CD4-positive, alpha-beta T cell (primary cell): ENCODE data around the gene CYFIP1. TPM values are rescaled to one million over a fixed set of nuclear protein-coding genes. Genes with fewer than 3 reads are reported as not detected.

ENCODE experiments used
- ATAC-seq: fragments of 200-7000 bp; cut with Tn5 transposase; one replicate; pipeline ENCODE4 v1.10.0; 2022; ENCODE audit warnings: mild to moderate bottlenecking; ENCODE audit not compliant: poor library complexity
- CTCF ChIA-PET: fragments of 350-600 bp; sonication (Branson Sonifier 250); formaldehyde crosslinking; loops from one replicate; lab custom pipeline; 2021; ENCODE audit warnings: antibody characterized with exemption, inconsistent platforms; lab: Charles Lee
- POLR2A ChIA-PET: fragments of 350-600 bp; sonication (Branson Sonifier 250); formaldehyde crosslinking; loops from one replicate; lab custom pipeline; 2021; ENCODE audit warnings: antibody characterized with exemption, inconsistent platforms; lab: Charles Lee
- DNase-seq, 14 experiments: peaks; one replicate each; pipeline ENCODE4 v3.0.0-alpha.2; 2013 to 2020; ENCODE audit warnings: mixed read lengths in 2 of 14
- H3K27ac ChIP-seq, 2 donors: one replicate each; pipeline versions ENCODE4 v1.5.1 to v1.7.0; 2013; ENCODE audit warnings: low read length in 2 of 2, low read depth in 1 of 2, mild to moderate bottlenecking in 1 of 2
- H3K27me3 ChIP-seq, 2 experiments: 1 replicate in 1 of 2; 2 replicates in 1 of 2; pipeline versions ENCODE4 v1.6.1 to v1.7.0; 2013; ENCODE audit warnings: low read length in 2 of 2, control low read depth in 1 of 2, mild to moderate bottlenecking in 1 of 2, moderate library complexity in 1 of 2; ENCODE audit not compliant: insufficient read depth in 2 of 2, control insufficient read depth in 1 of 2
- H3K36me3 ChIP-seq: one replicate; pipeline ENCODE4 v1.6.1; 2013; ENCODE audit warnings: low read length, control low read depth; ENCODE audit not compliant: insufficient read depth
- H3K4me1 ChIP-seq: one replicate; pipeline ENCODE4 v1.6.1; 2013; ENCODE audit warnings: low read length, control low read depth; ENCODE audit not compliant: insufficient read depth
- H3K4me3 ChIP-seq: one replicate; pipeline ENCODE4 v1.5.1; 2013; ENCODE audit warnings: mild to moderate bottlenecking, low read length, moderate library complexity
- H3K9me3 ChIP-seq, 2 experiments: 1 replicate in 1 of 2; 2 replicates in 1 of 2; pipeline versions ENCODE4 v1.6.1 to v1.7.0; 2013; ENCODE audit warnings: low read length in 2 of 2, mild to moderate bottlenecking in 2 of 2, control low read depth in 1 of 2, moderate library complexity in 1 of 2; ENCODE audit not compliant: control insufficient read depth in 1 of 2, insufficient read depth in 1 of 2
- H3K27ac Mint-ChIP-seq: one replicate; pipeline ENCODE4 v1.8.0; 2020; ENCODE audit warnings: mixed read lengths
- H3K27me3 Mint-ChIP-seq: one replicate; pipeline ENCODE4 v1.8.0; 2021; ENCODE audit warnings: mixed read lengths
- H3K36me3 Mint-ChIP-seq: one replicate; pipeline ENCODE4 v1.8.0; 2021; ENCODE audit warnings: low read depth, mixed read lengths
- H3K4me1 Mint-ChIP-seq: one replicate; pipeline ENCODE4 v1.8.0; 2021; ENCODE audit warnings: low read depth, mixed read lengths
- H3K4me3 Mint-ChIP-seq: one replicate; pipeline ENCODE4 v1.8.0; 2020; ENCODE audit warnings: mild to moderate bottlenecking, mixed read lengths
- H3K9me3 Mint-ChIP-seq: one replicate; pipeline ENCODE4 v1.8.0; 2020; ENCODE audit warnings: mixed read lengths
- intact Hi-C, 2 experiments: fragments of 100-400 bp; cut with DNase I in 1 of 2; cut with micrococcal nuclease in 1 of 2; formaldehyde crosslinking; loops; one replicate each; pipeline versions ENCODE4 v1.15.1 to v1.9.0; 2023 to 2025; cut with DNase I, micrococcal nuclease
- total RNA-seq, 174 experiments: library from RNA in 2 of 174; stranded (reverse) in 2 of 174; gene quantifications; one replicate each; pipeline ENCODE4 v1.2.3 and lab custom pipeline; 2021 to 2026
- TF ChIP-seq, protein P1 (sequence below): fragments of 200-600 bp; IDR thresholded peaks from one replicate; pipeline ENCODE4 v1.8.0; 2022; ENCODE audit warnings: antibody characterized with exemption, mild to moderate bottlenecking

CYFIP1 gene
- total RNA-seq, 2 experiments from 2014 or later = 3.2 to 4.4 TPM

DNA sequence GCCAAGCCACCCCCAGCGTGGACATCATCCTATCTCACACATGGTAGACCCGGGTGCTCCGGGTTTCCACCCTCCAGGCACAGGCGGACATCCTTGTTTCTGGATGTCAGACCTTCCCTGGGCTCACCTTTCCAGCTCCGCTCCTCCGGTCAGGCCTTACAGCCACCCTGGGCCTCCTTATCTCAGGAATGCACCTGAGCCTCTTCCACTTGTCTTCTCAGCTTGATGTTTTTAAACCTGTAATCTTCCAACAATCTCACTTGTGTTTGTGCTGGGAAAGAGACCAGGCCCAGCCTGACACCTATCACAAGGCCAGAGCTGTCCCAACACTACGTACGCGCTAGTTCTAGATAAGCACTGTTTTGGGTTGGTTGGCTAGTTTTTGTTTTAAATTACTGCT, 87.8 kb downstream of the CYFIP1 start:
- CTCF ChIA-PET = no interaction called here
- H3K27ac Mint-ChIP-seq = no peak overlapping the region
- TF ChIP-seq, protein P1, sequence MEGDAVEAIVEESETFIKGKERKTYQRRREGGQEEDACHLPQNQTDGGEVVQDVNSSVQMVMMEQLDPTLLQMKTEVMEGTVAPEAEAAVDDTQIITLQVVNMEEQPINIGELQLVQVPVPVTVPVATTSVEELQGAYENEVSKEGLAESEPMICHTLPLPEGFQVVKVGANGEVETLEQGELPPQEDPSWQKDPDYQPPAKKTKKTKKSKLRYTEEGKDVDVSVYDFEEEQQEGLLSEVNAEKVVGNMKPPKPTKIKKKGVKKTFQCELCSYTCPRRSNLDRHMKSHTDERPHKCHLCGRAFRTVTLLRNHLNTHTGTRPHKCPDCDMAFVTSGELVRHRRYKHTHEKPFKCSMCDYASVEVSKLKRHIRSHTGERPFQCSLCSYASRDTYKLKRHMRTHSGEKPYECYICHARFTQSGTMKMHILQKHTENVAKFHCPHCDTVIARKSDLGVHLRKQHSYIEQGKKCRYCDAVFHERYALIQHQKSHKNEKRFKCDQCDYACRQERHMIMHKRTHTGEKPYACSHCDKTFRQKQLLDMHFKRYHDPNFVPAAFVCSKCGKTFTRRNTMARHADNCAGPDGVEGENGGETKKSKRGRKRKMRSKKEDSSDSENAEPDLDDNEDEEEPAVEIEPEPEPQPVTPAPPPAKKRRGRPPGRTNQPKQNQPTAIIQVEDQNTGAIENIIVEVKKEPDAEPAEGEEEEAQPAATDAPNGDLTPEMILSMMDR = no peak
- H3K9me3 Mint-ChIP-seq = no peaks in the 10 kb centered on the region
- Histone ChIP-seq H3K27ac (no peak overlapping the region), H3K4me1 (no peaks in the 10 kb centered on the region), H3K9me3 (no peaks in the 10 kb centered on the region), H3K27me3 (no peaks in the 10 kb centered on the region), H3K4me3 (no peak overlapping the region), H3K36me3 (no peaks in the 10 kb centered on the region)
- intact Hi-C loops = no loop called here
- ATAC-seq = no peak
- no peaks in the 10 kb centered on the region for H3K27me3 Mint-ChIP-seq
- H3K4me3 Mint-ChIP-seq = no peak overlapping the region
- no peak for DNase-seq
- H3K36me3 Mint-ChIP-seq = no peaks in the 10 kb centered on the region
- POLR2A ChIA-PET = interaction anchor here (0.7 kb wide), 1 partner anchor 11 kb away, joined by 3 read pairs; no protein-coding TSS in a partner anchor
- no peaks in the 10 kb centered on the region for H3K4me1 Mint-ChIP-seq

DNA sequence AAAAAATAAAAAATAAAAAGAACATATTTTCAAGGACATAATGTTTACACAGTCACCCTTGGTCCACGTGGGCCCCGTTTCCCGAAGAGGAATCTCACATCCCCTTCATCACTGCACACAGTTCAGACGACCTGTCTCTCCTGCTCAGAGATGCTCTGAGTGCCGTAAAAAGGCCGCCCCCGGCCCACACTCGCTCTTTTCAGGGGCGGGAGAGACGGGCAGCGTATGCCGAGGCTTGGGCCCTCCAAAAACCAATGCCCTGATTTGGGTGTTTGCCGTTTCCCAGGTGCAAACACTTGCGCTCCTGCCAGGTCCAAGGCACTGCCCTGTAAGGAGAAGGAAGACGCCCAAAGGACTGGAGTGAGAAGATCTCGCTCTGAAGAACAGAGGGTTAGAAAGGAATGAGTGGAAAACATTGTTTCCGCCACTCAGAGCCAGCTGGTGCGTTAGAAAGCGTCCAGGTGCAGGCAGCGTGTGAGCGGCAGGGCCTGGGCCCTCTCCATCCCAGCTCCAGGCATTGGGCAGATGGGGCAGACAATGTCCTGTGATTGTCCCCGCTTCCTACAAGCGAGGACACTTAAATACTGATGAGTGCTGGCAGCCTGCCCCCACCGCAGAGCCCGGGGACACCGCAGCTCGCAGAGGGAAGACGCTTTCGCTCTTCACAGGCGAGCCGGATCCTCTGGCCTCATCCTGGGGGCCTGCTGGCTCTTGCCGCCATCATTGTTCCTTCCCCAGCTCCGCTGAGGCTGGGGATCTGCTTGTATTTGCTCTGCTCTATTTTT, 88.5 kb downstream of the CYFIP1 start:
- intact Hi-C loops = no loop called here
- Mint-ChIP-seq H3K4me1 (no peaks in the 10 kb centered on the region), H3K27ac (no peak overlapping the region), H3K27me3 (no peaks in the 10 kb centered on the region), H3K36me3 (no peaks in the 10 kb centered on the region), H3K9me3 (no peaks in the 10 kb centered on the region), H3K4me3 (no peak overlapping the region)
- H3K36me3 ChIP-seq = no peaks in the 10 kb centered on the region
- DNase-seq (no peak), ATAC-seq (no peak)
- no peaks in the 10 kb centered on the region for H3K9me3 ChIP-seq
- POLR2A ChIA-PET = no interaction called here
- no peak overlapping the region for H3K4me3 ChIP-seq
- CTCF ChIA-PET = no interaction called here
- TF ChIP-seq, protein P1 = no peak
- H3K27me3 ChIP-seq = no peaks in the 10 kb centered on the region
- no peak overlapping the region for H3K27ac ChIP-seq
- no peaks in the 10 kb centered on the region for H3K4me1 ChIP-seq

DNA sequence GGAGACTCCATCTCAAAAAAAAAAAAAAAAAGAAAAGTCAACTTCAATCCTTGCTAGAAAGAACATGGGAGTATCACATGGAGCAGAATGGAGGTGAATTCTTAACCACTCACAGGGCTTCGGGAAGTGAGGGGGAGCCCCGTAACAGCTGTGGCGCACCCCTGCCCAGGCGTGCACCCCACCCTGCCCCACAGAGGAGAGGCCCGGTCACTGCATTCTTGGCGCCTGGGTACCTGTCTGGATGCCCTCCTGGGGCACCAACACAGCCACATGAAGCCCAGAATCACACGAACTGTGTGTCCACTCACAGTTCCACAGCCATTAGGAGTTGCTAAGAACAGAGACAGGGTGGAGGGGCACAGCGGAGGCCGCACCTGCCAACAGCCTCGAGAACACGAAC, 89.9 kb downstream of the CYFIP1 start:
- no peaks in the 10 kb centered on the region for H3K9me3 Mint-ChIP-seq
- Histone ChIP-seq H3K27ac (no peak overlapping the region), H3K27me3 (no peaks in the 10 kb centered on the region), H3K4me3 (no peak overlapping the region), H3K4me1 (no peaks in the 10 kb centered on the region), H3K9me3 (no peaks in the 10 kb centered on the region), H3K36me3 (no peaks in the 10 kb centered on the region)
- no peaks in the 10 kb centered on the region for H3K27me3 Mint-ChIP-seq
- intact Hi-C loops = no loop called here
- ATAC-seq = no peak
- TF ChIP-seq, protein P1 = no peak
- H3K4me1 Mint-ChIP-seq = no peaks in the 10 kb centered on the region
- no peak overlapping the region for H3K27ac Mint-ChIP-seq
- ChIA-PET CTCF (no interaction called here), POLR2A (no interaction called here)
- H3K36me3 Mint-ChIP-seq = no peaks in the 10 kb centered on the region
- H3K4me3 Mint-ChIP-seq = no peak overlapping the region
- no peak for DNase-seq
